HG03025 (cell line): ENCODE measurements around the gene NOC3L.

Experiments
- ATAC-seq: cut with Tn5 transposase; IDR thresholded peaks from one replicate; pipeline ENCODE4 v1.9.1; 2021; ENCODE audit warnings: mild to moderate bottlenecking, moderate library complexity; ENCODE audit not compliant: unreplicated experiment, low FRiP score

The NOC3L gene

GRCh38 chr10:94308866-94309265 is 53.9 kb downstream of the NOC3L start:
- ATAC-seq: no peak

GRCh38 chr10:94307046-94307615 is 55.6 kb downstream of the NOC3L start:
- no peak for ATAC-seq

GRCh38 chr10:94303929-94304328 is 58.8 kb downstream of the NOC3L start:
- ATAC-seq: no peak

GRCh38 chr10:94300042-94300441 is 62.7 kb downstream of the NOC3L start:
- ATAC-seq: no peak

- no peak for ATAC-seq
Measured at GRCh38 chr10:94299417-94299816, 63.3 kb downstream of the NOC3L start.

GRCh38 chr10:94294168-94294567 is 68.6 kb downstream of the NOC3L start:
- no peak for ATAC-seq

- no peak for ATAC-seq
Measured at GRCh38 chr10:94293354-94293753, 69.4 kb downstream of the NOC3L start.

GRCh38 chr10:94292434-94293090 is 70.2 kb downstream of the NOC3L start:
- no peak for ATAC-seq

- ATAC-seq: no peak
Measured at GRCh38 chr10:94288361-94289101, 74.2 kb downstream of the NOC3L start.

GRCh38 chr10:94287336-94287735 is 75.4 kb downstream of the NOC3L start:
- ATAC-seq: no peak

- no peak for ATAC-seq
Measured at GRCh38 chr10:94286901-94287300, 75.8 kb downstream of the NOC3L start.

- no peak for ATAC-seq
Measured at GRCh38 chr10:94285271-94285670, 77.5 kb downstream of the NOC3L start.
